GM23338 (cell line): ENCODE results near the gene ASCL5. TPM values are rescaled to one million over a fixed set of nuclear protein-coding genes. Genes with fewer than 3 reads are reported as not detected.

Experiments used
- ATAC-seq: fragments of 200-7000 bp; cut with Tn5 transposase; 3 replicates; pipeline ENCODE4 v1.9.1; 2020
- DNase-seq: peaks from one replicate; pipeline ENCODE4 v3.0.0-alpha.2; 2015; ENCODE audit warnings: low spot score
- H2AFZ ChIP-seq: fragments of 200-600 bp; sonication (generic); 2 replicates; pipeline ENCODE4 v1.8.0; 2016; ENCODE audit warnings: antibody characterized with exemption, mild to moderate bottlenecking, moderate library complexity
- H3F3A ChIP-seq: fragments of 200-600 bp; sonication (generic); replicated peaks from 2 replicates; pipeline ENCODE4 v1.8.0; 2017; ENCODE audit warnings: antibody characterized with exemption, mixed run types, low read depth
- H3K27ac ChIP-seq: fragments of 200-600 bp; sonication (generic); 2 replicates; pipeline ENCODE4 v1.6.1; 2016; ENCODE audit warnings: low read depth
- H3K27me3 ChIP-seq: fragments of 200-600 bp; sonication (generic); 2 replicates; pipeline ENCODE4 v1.8.0; 2016; ENCODE audit warnings: mild to moderate bottlenecking, mixed run types, moderate library complexity; ENCODE audit not compliant: insufficient read depth
- H3K36me3 ChIP-seq: fragments of 200-600 bp; sonication (generic); 2 replicates; pipeline ENCODE4 v1.8.0; 2016; ENCODE audit warnings: mild to moderate bottlenecking; ENCODE audit not compliant: insufficient read depth
- H3K4me1 ChIP-seq: fragments of 200-600 bp; sonication (generic); 2 replicates; pipeline ENCODE4 v1.8.0; 2016; ENCODE audit warnings: mild to moderate bottlenecking, moderate library complexity; ENCODE audit not compliant: insufficient read depth
- H3K4me2 ChIP-seq: fragments of 200-600 bp; sonication (generic); 2 replicates; pipeline ENCODE4 v1.7.1; 2017; ENCODE audit warnings: mixed run types
- H3K4me3 ChIP-seq: fragments of 200-600 bp; sonication (generic); 2 replicates; pipeline ENCODE4 v1.6.1; 2016; ENCODE audit warnings: mixed run types
- H3K79me2 ChIP-seq: fragments of 200-600 bp; sonication (generic); replicated peaks from 2 replicates; pipeline ENCODE4 v1.8.0; 2017; ENCODE audit warnings: mild to moderate bottlenecking; ENCODE audit not compliant: insufficient read depth
- H3K9me2 ChIP-seq: fragments of 200-600 bp; sonication (generic); 2 replicates; pipeline ENCODE4 v1.8.0; 2017; ENCODE audit not compliant: insufficient read depth
- H4K20me1 ChIP-seq: fragments of 200-600 bp; sonication (generic); replicated peaks from 2 replicates; pipeline ENCODE4 v1.8.0; 2017; ENCODE audit warnings: mild to moderate bottlenecking; ENCODE audit not compliant: insufficient read depth
- H3K27ac Mint-ChIP-seq: 2 replicates; pipeline ENCODE4 v1.8.0; 2020; ENCODE audit warnings: inconsistent platforms, mild to moderate bottlenecking, moderate library complexity, mixed read lengths
- H3K27me3 Mint-ChIP-seq: 3 replicates; pipeline ENCODE4 v1.8.0; 2022; ENCODE audit warnings: low read depth, mild to moderate bottlenecking, moderate library complexity, mixed read lengths, inconsistent platforms; ENCODE audit not compliant: insufficient read depth, poor library complexity
- H3K36me3 Mint-ChIP-seq: 3 replicates; pipeline ENCODE4 v1.8.0; 2021; ENCODE audit warnings: low read depth, mild to moderate bottlenecking, inconsistent platforms, moderate library complexity, mixed read lengths
- H3K4me1 Mint-ChIP-seq: 3 replicates; pipeline ENCODE4 v1.8.0; 2020; ENCODE audit warnings: mild to moderate bottlenecking, inconsistent platforms, mixed read lengths
- H3K4me3 Mint-ChIP-seq: 3 replicates; pipeline ENCODE4 v1.8.0; 2021; ENCODE audit warnings: moderate library complexity, mild to moderate bottlenecking, inconsistent platforms, mixed read lengths
- H3K9me3 Mint-ChIP-seq: 3 replicates; pipeline ENCODE4 v1.8.0; 2020; ENCODE audit warnings: moderate library complexity, mild to moderate bottlenecking, inconsistent platforms, mixed read lengths
- CREB1 ChIP-seq: fragments of 250-450 bp; sonication (Bioruptor Pico); IDR thresholded peaks from 2 replicates; pipeline ENCODE4 v1.5.0; 2020; ENCODE audit warnings: low read depth, mild to moderate bottlenecking, moderate library complexity
- ETS1 ChIP-seq: IDR thresholded peaks from 2 replicates; pipeline ENCODE4 v1.6.1; 2016; ENCODE audit warnings: antibody characterized with exemption
- EZH2 ChIP-seq: fragments of 200-600 bp; sonication (generic); IDR thresholded peaks from one replicate; pipeline ENCODE4 v1.8.0; 2017; ENCODE audit warnings: antibody characterized with exemption, mild to moderate bottlenecking, low read depth; ENCODE audit not compliant: unreplicated experiment
- EZH2phosphoT487 ChIP-seq: fragments of 200-600 bp; sonication (generic); IDR thresholded peaks from one replicate; pipeline ENCODE4 v1.8.1; 2018; ENCODE audit warnings: antibody characterized with exemption; ENCODE audit not compliant: unreplicated experiment
- JUNB ChIP-seq: IDR thresholded peaks from one replicate; pipeline ENCODE4 v1.6.1; 2016; ENCODE audit warnings: antibody characterized with exemption; ENCODE audit not compliant: unreplicated experiment
- NANOG ChIP-seq: IDR thresholded peaks from 2 replicates; pipeline ENCODE4 v1.6.1; 2016; ENCODE audit warnings: antibody characterized with exemption, borderline replicate concordance
- POLR2AphosphoS5 ChIP-seq: IDR thresholded peaks from 2 replicates; pipeline ENCODE4 v1.6.1; 2016; ENCODE audit warnings: antibody characterized with exemption, low read depth
- REST ChIP-seq: IDR thresholded peaks from one replicate; pipeline ENCODE4 v1.6.1; 2018; ENCODE audit warnings: antibody characterized with exemption; ENCODE audit not compliant: unreplicated experiment
- STAT1 ChIP-seq: IDR thresholded peaks from one replicate; pipeline ENCODE4 v1.6.1; 2016; ENCODE audit warnings: antibody characterized with exemption; ENCODE audit not compliant: unreplicated experiment
- ZNF114 ChIP-seq: fragments of 250-450 bp; sonication (Bioruptor Pico); IDR thresholded peaks from 2 replicates; pipeline ENCODE4 v1.5.0; 2020; ENCODE audit warnings: mild to moderate bottlenecking, moderate library complexity
- ZNF331 ChIP-seq: fragments of 250-450 bp; sonication (Bioruptor Pico); IDR thresholded peaks from 2 replicates; pipeline ENCODE4 v1.5.0; 2020; ENCODE audit warnings: low read depth, mild to moderate bottlenecking, moderate library complexity
- ZNF462 ChIP-seq: fragments of 250-450 bp; sonication (Bioruptor Pico); IDR thresholded peaks from 2 replicates; pipeline ENCODE4 v1.5.0; 2020; ENCODE audit warnings: mild to moderate bottlenecking, moderate library complexity
- polyA plus RNA-seq: library from polyadenylated mRNA; unstranded; fragments of >200 nt; fragmentation: Nextera tagmentation; extraction: Ambion mirVana; gene quantifications from 2 replicates; pipeline ENCODE4 v1.2.1, GENCODE V29; 2016
- total RNA-seq: library from RNA; depleted of rRNA; stranded (reverse); fragments of >200 nt; shearing (Covaris generic); gene quantifications from 2 replicates; pipeline ENCODE4 v1.2.3, GENCODE V29; 2014

Gene ASCL5
- total and polyA plus RNA-seq, 2 experiments from 2014 or later = not detected

- Mint-ChIP-seq H3K27me3 (peaks cover 2% of the 10 kb centered on the region), H3K4me3 (peak overlapping the region; percentile 96), H3K27ac (peak overlapping the region; percentile 86), H3K36me3 (peaks cover 43% of the 10 kb centered on the region), H3K9me3 (peaks cover 5% of the 10 kb centered on the region), H3K4me1 (peaks cover 16% of the 10 kb centered on the region)
- H3K36me3 ChIP-seq = peaks cover 25% of the 10 kb centered on the region
- TF ChIP-seq ZNF114 (no peak), POLR2AphosphoS5 (no peak), ZNF331 (no peak), REST (no peak), NANOG (no peak), ZNF462 (CRISPR knock-in tag) (no peak), STAT1 (no peak), CREB1 (CRISPR knock-in tag) (no peak), JUNB (no peak), ETS1 (no peak), EZH2phosphoT487 (no peak), EZH2 (no peak)
- peak overlapping the region; percentile 3; the same call in 1 of the 2 replicates for H2AFZ ChIP-seq
- 0 out of 2 replicates have a peak, but pooled peaks cover 11% of the 10 kb centered on the region for H3K4me1 ChIP-seq
- peaks cover 6% of the 10 kb centered on the region; the same call in 1 of the 2 replicates for H4K20me1 ChIP-seq
- no peaks in the 10 kb centered on the region for H3F3A ChIP-seq
- DNase-seq (peak; percentile 64), ATAC-seq (peak; percentile 81)
- no peaks in the 10 kb centered on the region for H3K9me2 ChIP-seq
- peak overlapping the region; percentile 93 for H3K4me3 ChIP-seq
- peak overlapping the region; percentile 99 for H3K4me2 ChIP-seq
- H3K79me2 ChIP-seq = peaks cover 16% of the 10 kb centered on the region
- no peaks in the 10 kb centered on the region for H3K27me3 ChIP-seq
- 0 out of 2 replicates have a peak overlapping the region, but pooled peaks have one; percentile 45 for H3K27ac ChIP-seq
These were observed 26.7 kb upstream of the ASCL5 start for GRCh38 chr1:201153474-201154388.
